Retinal pigment epithelial cell (primary cell): ENCODE results near the gene LYPD1.

ENCODE experiments used
- DNase-seq: peaks from one replicate; pipeline ENCODE4 v3.0.0-alpha.2; 2010; ENCODE audit warnings: low read depth
- H3K4me3 ChIP-seq: 2 replicates; pipeline ENCODE4 v1.5.1; 2011; ENCODE audit warnings: mild to moderate bottlenecking, low read length, control low read depth, moderate library complexity
- TF ChIP-seq, protein P1 (sequence below): conservative IDR thresholded peaks from 2 replicates; pipeline ENCODE4 v1.5.1; 2011; ENCODE audit warnings: low read depth, low read length, control low read depth, inconsistent platforms

Gene LYPD1

DNA sequence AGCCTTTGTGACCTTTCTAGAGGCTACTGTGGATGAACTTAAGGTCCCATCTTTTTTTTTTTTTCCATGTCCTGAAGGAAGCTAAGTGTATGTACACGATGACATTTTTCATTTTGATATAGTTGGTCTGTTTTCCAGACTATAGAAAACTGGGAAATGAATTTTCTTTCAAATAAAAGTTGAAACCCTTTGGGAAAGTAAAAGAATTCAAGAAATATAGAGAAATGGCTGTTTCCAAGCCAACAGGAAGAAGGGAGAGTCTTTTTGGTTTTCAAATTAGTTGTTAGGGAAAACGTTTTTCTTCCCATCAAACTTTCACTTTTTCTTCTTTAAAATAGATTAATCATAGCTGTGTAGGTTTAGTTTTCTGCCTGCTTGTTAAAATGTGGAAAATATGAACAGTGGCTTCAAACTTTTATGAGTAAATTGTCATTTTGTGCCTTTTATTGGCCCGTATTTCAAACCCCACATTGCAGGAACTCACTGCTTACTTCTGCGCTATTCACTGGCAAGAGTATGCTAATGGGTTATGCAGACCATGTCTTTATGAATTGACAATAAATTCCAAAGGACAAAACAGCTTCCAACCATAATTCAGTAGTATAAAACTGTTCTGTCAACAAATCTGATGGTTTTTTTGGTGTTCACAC, 27.7 kb upstream of the LYPD1 start:
- DNase-seq = no peak
- no peak overlapping the region for H3K4me3 ChIP-seq
- TF ChIP-seq, protein P1, sequence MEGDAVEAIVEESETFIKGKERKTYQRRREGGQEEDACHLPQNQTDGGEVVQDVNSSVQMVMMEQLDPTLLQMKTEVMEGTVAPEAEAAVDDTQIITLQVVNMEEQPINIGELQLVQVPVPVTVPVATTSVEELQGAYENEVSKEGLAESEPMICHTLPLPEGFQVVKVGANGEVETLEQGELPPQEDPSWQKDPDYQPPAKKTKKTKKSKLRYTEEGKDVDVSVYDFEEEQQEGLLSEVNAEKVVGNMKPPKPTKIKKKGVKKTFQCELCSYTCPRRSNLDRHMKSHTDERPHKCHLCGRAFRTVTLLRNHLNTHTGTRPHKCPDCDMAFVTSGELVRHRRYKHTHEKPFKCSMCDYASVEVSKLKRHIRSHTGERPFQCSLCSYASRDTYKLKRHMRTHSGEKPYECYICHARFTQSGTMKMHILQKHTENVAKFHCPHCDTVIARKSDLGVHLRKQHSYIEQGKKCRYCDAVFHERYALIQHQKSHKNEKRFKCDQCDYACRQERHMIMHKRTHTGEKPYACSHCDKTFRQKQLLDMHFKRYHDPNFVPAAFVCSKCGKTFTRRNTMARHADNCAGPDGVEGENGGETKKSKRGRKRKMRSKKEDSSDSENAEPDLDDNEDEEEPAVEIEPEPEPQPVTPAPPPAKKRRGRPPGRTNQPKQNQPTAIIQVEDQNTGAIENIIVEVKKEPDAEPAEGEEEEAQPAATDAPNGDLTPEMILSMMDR = no peak

DNA sequence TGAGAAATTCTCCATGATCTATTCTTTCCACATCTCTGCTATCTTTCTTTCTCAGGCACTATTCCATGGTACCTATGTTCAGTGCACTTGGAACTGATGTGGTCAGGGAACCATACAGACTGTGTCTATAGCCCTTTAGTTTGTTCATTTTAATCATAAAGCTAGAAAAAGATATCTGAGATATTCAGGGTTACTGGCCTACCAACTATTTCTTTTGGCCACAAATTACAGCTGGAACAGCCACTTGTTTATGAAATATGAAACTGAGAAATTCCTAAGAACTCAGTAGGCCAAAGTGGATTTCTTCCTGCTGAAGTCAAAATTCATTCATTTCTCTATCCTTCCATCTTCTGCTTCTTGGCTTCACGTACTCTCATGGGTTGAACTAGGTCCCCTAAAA, 22.8 kb upstream of the LYPD1 start:
- TF ChIP-seq, protein P1 = no peak
- no peak overlapping the region for H3K4me3 ChIP-seq
- no peak for DNase-seq

DNA sequence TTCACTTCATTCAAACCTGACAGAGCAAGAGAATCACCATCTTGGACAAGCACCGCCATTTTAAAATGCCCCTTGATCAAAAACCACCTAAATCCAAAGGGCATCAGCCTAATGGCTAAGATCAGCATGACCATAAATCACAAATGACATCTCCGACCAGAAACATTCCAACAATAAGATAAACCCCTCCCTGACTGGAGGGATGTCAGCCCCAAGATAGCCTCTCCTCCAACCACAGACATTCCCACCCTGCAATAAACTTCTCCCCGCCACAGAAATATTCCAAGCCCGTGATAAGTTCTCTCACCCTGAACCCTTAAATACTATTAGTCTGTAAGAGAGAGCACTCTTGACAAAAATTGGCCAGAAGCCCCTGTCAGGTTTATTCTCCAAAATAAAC, 21.6 kb upstream of the LYPD1 start:
- no peak for DNase-seq
- no peak overlapping the region for H3K4me3 ChIP-seq
- TF ChIP-seq, protein P1 = no peak

DNA sequence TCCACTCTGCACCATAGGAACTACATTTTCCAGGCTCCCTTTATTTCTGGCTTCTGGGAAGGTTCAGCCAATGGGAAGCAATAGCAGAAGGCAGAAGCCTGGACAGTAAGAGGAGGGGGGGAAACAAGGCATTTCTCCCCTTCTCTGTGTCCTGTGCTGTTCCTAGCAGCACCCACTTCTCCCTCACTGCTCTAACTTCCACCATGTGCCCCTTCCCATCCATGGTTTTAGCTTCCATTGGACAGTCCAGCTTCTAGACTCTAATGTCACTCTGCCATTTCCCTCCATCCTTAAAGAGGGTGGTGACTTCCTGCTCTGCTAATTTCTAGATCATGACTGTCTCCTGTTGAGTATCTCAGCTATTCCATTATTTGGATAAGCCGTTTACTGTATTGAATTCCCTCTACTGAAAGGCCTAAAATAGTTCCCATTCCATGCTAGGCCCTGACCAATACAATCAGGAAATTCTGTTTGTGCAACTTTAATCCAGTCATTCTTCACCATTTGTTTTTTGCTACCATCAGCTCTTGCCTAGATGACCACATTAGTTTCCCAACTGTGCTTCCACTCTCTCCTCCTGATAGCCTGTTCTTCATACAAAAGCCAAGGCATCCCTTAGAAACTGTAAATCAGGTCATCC, 20.8 kb upstream of the LYPD1 start:
- no peak for DNase-seq
- TF ChIP-seq, protein P1 = no peak
- H3K4me3 ChIP-seq = no peak overlapping the region

DNA sequence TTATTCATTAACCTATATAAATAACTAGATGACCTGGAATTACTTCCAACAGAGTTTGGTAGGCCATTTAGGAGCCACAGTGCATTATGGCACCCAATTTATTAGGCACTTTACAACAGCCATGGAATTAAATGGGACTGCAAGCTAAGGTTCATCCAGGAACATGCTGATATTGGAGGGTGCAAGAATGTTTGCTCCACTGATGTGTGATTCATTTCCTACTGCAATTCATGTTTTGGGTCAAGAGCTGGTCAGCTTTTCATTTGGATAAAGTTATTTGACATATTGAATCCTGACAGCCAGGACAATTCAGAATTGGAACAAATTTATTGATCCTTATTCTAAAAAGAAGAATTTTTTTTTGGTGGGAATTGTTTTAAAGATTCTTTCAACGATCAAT, 11.8 kb upstream of the LYPD1 start:
- TF ChIP-seq, protein P1 = no peak
- no peak for DNase-seq

DNA sequence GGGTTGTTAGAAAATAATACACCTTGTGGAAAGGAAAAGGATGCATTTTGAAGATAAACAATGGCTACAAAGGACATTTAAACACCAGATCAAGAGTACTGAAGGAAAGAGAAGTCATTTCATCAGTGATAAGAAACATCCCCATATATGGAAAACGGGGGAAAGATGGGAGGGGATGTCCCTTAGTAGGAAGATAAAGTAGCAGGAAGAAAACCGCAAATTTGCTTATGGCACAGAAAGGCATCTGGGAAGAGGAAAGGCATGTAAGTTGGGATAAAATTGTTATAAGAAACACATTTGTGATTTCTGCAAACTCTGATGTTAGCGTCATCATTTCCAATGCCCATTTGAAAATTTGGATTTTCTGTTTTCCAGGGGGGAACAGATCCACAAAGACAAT, 10.5 kb upstream of the LYPD1 start:
- H3K4me3 ChIP-seq = no peak overlapping the region
- TF ChIP-seq, protein P1 = no peak
- DNase-seq = no peak

More for the DNA sequence above, 11.8 kb upstream of the LYPD1 start:
- H3K4me3 ChIP-seq = no peak overlapping the region

DNA sequence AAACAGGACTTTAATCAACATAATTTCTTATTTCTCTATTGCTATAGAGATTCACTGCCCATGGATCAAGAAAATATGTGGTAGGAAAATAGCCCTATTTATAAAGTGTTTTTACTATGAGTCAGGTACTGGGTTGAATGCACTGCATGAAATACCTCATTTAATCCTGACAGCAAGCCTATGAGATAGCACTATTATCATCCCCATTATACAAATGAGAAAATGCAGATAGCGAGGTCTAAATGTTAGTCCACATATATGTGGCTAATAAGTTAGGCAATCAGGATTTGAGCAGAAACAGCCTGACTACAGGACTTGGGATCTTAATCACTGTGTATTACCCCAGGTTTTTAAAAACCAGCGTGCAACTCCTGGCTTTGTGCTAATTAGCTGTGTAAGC, 8.5 kb upstream of the LYPD1 start:
- no peak for DNase-seq
- no peak overlapping the region for H3K4me3 ChIP-seq
- TF ChIP-seq, protein P1 = no peak
